ENCODE results near the gene GNAI2.

The GNAI2 gene

GRCh38 chr3:50235716-50236483 lies at the start of gene GNAI2:
Gene GNAI2, plus strand, starts transcription at chr3:50236204. Its CDS starts 132 bp downstream, at chr3:50236336.
- DNase-seq (ENCODE audit: low read depth), result peak; percentile 95

GRCh38 chr3:50187750-50188149 lies 48.3 kb upstream of the GNAI2 start:
- DNase-seq (ENCODE audit: low read depth), result no peak

DNA sequence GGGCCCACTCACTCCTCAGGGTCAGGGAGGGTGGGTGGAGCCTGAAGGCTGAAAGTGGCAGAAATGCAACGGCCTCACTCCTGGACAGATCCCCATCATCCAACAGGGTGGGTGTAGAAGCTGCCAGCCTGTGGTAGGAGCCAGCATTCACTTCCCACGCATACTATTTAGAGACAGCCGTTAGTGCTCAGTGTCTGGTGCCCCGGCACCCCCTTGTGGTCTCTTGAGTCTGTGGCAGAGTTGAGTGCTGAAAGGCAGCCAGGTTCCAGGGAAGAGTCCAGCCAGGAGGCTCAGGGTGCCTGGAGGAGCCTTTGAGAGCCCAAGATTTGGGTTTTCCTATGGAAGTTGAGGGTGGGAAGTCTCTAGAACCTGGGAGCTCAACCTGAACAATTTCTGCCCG lies 46.7 kb upstream of the GNAI2 start:
- DNase-seq (ENCODE audit: low read depth), result peak; percentile 48

DNA sequence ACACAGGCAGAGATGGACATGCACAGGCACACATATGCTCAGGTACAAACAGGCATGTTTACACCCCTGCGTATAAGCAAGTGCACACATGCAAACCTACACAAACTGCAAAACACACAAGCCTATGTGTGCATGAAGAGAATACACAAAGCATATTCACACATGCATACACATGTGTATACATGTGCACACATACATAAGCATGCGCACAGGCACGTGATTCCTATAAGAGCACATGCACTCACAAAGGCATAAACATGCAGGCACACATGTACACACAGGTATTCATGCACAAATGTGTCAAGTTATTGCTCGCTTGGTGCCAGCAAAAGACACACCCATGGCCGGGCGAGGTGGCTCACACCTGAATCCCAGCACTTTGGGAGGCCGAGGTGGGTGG lies 46.0 kb upstream of the GNAI2 start:
- DNase-seq (ENCODE audit: low read depth), result no peak

GRCh38 chr3:50190936-50191660 lies 44.9 kb upstream of the GNAI2 start, which contains the start of gene GNAT1:
Gene GNAT1, plus strand, starts transcription at chr3:50191610. Its CDS starts 116 bp downstream, at chr3:50191726.
- no peak for DNase-seq (ENCODE audit: low read depth)

DNA sequence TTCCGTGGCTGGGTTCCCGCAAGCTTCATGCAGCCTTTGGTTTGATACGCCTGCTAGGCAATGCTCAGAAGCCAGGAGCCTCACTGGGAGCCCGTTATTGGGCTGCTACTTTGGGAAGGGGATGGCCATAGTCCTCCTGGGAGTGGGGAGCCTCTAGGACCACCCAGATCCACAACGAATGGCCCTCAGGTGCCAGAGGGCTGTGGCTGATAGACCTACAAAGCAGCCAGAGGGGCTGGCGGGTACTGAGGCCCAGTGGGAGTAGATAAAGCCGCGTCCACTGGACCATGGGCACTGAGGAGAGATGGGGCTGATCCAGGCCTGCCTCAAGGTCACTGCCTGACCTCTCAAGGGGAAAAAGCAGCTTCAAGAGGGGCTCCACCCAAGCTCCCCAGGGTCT lies 43.9 kb upstream of the GNAI2 start:
- no peak for DNase-seq (ENCODE audit: low read depth)

DNA sequence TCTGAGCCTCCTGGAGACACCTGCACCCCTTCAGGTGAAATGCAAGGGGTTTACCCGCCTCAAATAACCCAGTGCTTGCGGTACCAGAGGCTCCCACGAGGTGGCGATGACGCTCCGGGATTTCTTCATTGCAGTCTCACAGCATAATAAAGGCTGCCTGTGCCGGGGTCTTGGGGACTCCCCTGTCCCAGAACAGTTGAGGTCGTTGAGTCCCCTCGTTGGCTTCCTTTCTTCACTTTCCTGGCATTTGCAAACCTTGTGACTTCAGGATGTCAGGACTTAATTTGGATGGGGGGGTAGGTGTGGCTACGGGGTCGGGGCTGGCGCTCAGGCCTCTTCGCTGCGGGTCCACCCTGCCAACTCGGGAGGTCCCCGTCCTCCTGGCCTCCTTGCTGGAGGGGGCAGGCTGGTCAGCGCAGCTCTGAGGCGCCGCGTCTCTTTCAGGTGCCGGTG lies 43.3 kb upstream of the GNAI2 start:
- DNase-seq (ENCODE audit: low read depth), result no peak

DNA sequence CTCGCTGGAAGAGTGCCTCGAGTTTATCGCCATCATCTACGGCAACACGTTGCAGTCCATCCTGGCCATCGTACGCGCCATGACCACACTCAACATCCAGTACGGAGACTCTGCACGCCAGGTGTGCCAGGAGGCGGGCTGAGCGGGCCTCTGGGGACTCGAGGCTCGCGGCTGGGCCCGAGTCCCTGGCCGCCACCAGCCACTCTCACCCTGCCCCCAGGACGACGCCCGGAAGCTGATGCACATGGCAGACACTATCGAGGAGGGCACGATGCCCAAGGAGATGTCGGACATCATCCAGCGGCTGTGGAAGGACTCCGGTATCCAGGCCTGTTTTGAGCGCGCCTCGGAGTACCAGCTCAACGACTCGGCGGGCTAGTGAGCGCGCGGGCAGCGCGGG lies 42.7 kb upstream of the GNAI2 start:
- no peak for DNase-seq (ENCODE audit: low read depth)

GRCh38 chr3:50193746-50194127 lies 42.3 kb upstream of the GNAI2 start:
- DNase-seq (ENCODE audit: low read depth), result no peak

DNA sequence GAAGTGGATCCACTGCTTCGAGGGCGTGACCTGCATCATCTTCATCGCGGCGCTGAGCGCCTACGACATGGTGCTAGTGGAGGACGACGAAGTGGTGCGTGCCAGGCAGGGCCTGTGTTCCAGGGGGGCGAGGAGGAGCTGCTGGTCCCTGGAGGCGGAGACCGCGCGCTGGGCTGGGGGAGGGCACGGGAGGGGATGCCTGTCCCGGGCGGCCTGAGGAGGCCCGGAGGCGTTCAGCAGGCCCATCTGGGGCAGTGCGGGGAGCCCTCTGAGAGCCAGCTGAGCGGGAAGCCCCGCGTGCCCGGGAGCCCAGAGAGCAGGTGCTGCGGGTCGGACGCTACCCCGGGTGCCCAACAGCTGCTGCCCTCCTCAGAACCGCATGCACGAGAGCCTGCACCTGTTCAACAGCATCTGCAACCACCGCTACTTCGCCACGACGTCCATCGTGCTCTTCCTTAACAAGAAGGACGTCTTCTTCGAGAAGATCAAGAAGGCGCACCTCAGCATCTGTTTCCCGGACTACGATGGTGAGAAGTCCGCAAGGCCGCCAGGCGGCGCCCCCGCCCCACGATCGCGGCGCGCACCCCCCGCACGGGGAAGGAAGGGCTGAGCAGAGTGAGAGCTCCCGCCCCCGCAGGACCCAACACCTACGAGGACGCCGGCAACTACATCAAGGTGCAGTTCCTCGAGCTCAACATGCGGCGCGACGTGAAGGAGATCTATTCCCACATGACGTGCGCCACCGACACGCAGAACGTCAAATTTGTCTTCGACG lies 41.7 kb upstream of the GNAI2 start:
- DNase-seq (ENCODE audit: low read depth), result no peak

- DNase-seq (ENCODE audit: low read depth), result no peak
Observed at GRCh38 chr3:50194903-50195500, 41.0 kb upstream of the GNAI2 start.

DNA sequence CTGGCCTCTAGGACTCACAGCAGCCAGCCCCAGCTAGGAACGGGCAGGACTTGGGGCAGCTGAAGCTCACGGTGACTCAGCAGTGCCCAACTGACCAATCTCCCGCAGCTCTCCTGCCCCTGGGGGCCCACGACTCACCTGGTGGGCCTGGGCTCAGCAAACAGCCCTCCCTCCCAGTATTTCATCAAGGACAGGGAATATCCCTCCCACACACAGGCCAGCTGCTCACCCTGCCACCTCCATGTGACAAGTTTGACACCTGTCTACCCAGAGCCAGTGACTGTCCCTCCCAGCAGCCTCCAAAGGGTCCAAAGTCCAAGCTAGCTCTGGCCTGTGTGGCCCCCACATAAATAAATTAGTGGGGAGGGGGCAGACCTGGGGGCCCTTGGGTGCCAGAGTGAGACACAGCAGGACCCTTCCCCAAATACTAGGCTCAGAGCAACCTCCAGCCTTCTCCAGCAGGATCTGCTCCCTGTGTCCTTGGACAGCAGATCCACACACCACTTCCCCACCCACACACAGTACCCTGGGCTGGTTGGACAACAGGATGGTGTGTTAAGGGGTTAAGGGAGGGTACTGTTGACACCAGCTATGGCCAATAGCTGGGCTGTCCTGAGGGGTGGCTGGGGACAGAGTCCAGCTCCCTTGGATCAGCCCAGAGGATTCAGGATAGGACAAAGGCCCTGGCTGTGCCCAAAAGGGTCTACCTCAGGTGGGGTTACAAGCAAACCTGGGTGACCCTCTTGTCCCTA lies 40.3 kb upstream of the GNAI2 start:
- DNase-seq (ENCODE audit: low read depth), result no peak

GRCh38 chr3:50196253-50196801 lies 39.7 kb upstream of the GNAI2 start:
- DNase-seq (ENCODE audit: low read depth), result no peak

- no peak for DNase-seq (ENCODE audit: low read depth)
Observed at GRCh38 chr3:50201573-50202315, 34.3 kb upstream of the GNAI2 start.

DNA sequence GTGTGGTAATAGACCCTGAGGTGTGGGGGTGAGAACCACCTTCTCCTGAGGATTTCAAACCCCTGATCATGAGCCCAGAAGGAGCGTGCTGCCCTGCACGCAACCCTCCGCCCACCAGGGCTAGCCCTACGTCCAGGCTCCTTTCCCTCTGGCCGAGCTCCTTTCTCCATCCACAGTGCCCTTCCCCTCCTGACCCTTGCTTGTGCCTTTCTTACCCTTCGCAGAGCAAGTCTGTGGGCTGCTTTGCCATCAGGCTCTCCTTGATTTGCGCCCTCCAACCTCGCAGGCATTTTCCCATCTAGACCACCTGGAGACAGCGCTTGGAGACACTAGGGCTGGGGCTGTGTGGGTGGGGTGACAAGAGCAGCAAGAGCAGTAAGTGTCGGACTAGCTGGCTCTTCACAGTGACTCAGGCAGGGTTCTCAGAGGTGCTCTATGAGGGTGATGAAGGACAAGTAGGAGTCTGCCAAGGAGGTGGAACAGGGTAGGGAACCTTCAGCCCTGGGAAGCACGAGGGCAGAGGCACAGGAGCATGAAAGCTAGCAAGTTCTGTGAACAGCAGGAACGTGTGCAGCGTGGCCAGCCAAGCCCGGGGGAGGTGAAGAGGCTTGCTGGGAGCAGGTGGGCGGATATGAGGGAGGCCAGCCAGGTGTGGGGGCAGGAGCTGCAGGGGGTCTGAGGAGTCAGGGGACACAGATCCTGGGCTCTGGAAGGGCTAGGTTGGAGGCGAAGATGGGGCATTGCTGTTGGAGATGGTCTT lies 33.5 kb upstream of the GNAI2 start:
- no peak for DNase-seq (ENCODE audit: low read depth)

- DNase-seq (ENCODE audit: low read depth), result no peak
Observed at GRCh38 chr3:50203113-50203808, 32.7 kb upstream of the GNAI2 start.

GRCh38 chr3:50203809-50204803 lies 31.9 kb upstream of the GNAI2 start:
- DNase-seq (ENCODE audit: low read depth), result no peak
